K562 (cell line): Measurements from ENCODE around the gene GNG7. TPM values are rescaled to one million over a fixed set of nuclear protein-coding genes. Genes with fewer than 3 reads are reported as not detected.

ENCODE experiments used
- CBX3 ChIP-seq, 2 experiments: IDR thresholded peaks; 1 replicate in 1 of 2; 2 replicates in 1 of 2; pipeline ENCODE4 v1.6.1; 2012; ENCODE audit warnings: inconsistent platforms in 2 of 2, low read length in 2 of 2, borderline replicate concordance in 1 of 2, control low read depth in 1 of 2
- CHD7 ChIP-seq: fragments of 200-600 bp; sonication (generic); IDR thresholded peaks from one replicate; pipeline ENCODE4 v1.6.1; 2012; ENCODE audit warnings: mild to moderate bottlenecking, low read depth, low read length, inconsistent platforms
- HDAC2 ChIP-seq: fragments of 450-650 bp; IDR thresholded peaks from 2 replicates; pipeline ENCODE4 v1.6.1; 2016; ENCODE audit warnings: mild to moderate bottlenecking
- ID3 ChIP-seq, 2 experiments: fragments of 250-450 bp in 1 of 2; fragments of 450-650 bp in 1 of 2; sonication (Bioruptor Pico) in 1 of 2; IDR thresholded peaks; 2 replicates each; pipeline versions ENCODE4 v1.6.1 to v1.8.0; 2016 to 2021; ENCODE audit warnings: mild to moderate bottlenecking in 2 of 2, moderate library complexity in 2 of 2, missing compliant biosample characterization in 1 of 2, missing genetic modification characterization in 1 of 2
- OTX1 ChIP-seq: fragments of 450-650 bp; formaldehyde crosslinking; IDR thresholded peaks from 2 replicates; pipeline ENCODE4 v1.4.0; 2022; ENCODE audit warnings: mild to moderate bottlenecking
- PKNOX1 ChIP-seq: fragments of 450-650 bp; IDR thresholded peaks from 2 replicates; pipeline ENCODE4 v1.6.1; 2016
- SMARCE1 ChIP-seq: fragments of 450-650 bp; IDR thresholded peaks from 2 replicates; pipeline ENCODE4 v1.7.1; 2016; ENCODE audit warnings: mild to moderate bottlenecking
- ZNF133 ChIP-seq: fragments of 250-450 bp; sonication (Bioruptor Pico); IDR thresholded peaks from 2 replicates; pipeline ENCODE4 v1.4.0; 2020; ENCODE audit warnings: mild to moderate bottlenecking
- polyA plus RNA-seq, 8 experiments: library from polyadenylated mRNA; depleted of rRNA in 4 of 8; stranded (reverse) in 5 of 8; unstranded in 3 of 8; fragments of >200 nt; fragmentation: Nextera tagmentation in 2 of 8; fragmentation: Illumina TruSeq in 1 of 8; extraction: Ambion mirVana in 2 of 8; extraction: Trizol in 1 of 8; gene quantifications; 2 replicates each; pipeline versions ENCODE4 v1.2.1 to v1.2.3, GENCODE V29; 2011 to 2014; ENCODE audit warnings: inconsistent platforms in 1 of 8, missing spikeins in 1 of 8
- total RNA-seq, 7 experiments: library from RNA; depleted of rRNA in 6 of 7; stranded (reverse); fragments of >200 nt in 6 of 7; fragmentation: Illumina TruSeq in 2 of 7; extraction: Trizol in 2 of 7; gene quantifications; 2 replicates each; pipeline versions ENCODE4 v1.2.1 to v1.2.3, GENCODE V29; 2011 to 2021; ENCODE audit warnings: low replicate concordance in 1 of 7

Gene GNG7
- total and polyA plus RNA-seq, 9 of the 15 experiments (the other 6 are each of a cell fraction or from before 2014, with no cell fraction given), result 0.01 to 0.20 (median 0.06) TPM; not detected in 1

DNA sequence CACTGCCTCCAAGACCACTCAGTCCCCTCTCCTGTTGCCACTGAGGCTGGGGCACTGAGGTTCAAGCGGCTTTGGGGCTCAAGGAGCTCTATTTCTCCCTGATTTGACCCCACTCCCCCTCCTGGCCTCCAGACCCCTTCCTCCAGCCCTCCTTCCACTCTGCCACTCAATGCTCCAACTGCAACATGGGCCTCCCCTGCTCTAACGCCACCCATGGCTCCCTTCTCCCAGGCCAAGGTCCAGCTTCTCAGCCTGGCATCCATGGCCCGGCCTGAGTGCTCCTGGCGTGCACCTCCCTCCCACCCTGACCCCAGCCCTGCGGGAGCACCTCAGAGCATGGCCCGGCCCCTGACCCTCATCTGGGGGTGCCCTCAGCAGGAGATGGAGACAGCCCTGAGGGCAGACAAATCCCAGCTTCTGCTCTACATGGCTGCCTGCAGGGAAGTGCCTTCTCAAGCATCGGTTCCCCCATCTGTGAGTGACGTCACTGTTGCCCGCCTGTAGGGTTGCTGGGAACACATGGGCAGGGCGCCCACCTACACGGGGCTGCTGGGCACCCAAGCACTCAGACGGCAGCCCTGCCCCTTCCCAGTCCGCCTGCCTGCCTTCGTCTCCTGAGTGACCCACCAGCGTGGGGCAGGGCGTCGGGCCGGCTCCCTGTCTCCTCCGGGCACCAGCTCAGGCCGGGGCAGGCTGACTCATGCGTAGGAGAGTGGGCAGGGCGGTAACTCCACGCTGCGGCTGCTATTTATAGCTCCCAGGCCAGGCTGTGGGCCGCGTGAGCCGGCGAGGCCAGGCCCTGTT is 20.2 kb upstream of the GNG7 start (continued):
- no peak for TF ChIP-seq ID3 (CRISPR knock-in tag; IDR thresholded peaks at IDR 0.05)
- peak; percentile 49; the same call in 1 of the 2 replicates for TF ChIP-seq ID3 (tag; IDR thresholded peaks at IDR 0.05)
- TF ChIP-seq ZNF133 (CRISPR knock-in tag), result no peak
- TF ChIP-seq HDAC2, result no peak
- TF ChIP-seq OTX1 (CRISPR knock-in tag), result no peak
- no peak for TF ChIP-seq CBX3 (IDR thresholded peaks at IDR 0.05; ENCODE audit: borderline replicate concordance in 1 of 2, low read length in 2 of 2)
- TF ChIP-seq PKNOX1, result no peak
- TF ChIP-seq SMARCE1, result peak; percentile 70; the same call in 1 of the 2 replicates
- no peak for TF ChIP-seq CHD7
